K562 (cell line): Measurements from ENCODE around the gene WIPF1. TPM values are rescaled to one million over a fixed set of nuclear protein-coding genes. Genes with fewer than 3 reads are reported as not detected.

Source experiments
- BMI1 ChIP-seq: fragments of 150-350 bp; IDR thresholded peaks from 2 replicates; pipeline ENCODE4 v1.6.1; 2014; ENCODE audit warnings: low read length
- CGGBP1 ChIP-seq: fragments of 250-450 bp; sonication (Bioruptor Pico); IDR thresholded peaks from 2 replicates; pipeline ENCODE4 v1.9.0; 2021; ENCODE audit warnings: mild to moderate bottlenecking
- FOXK1 ChIP-seq: sonication (generic); formaldehyde crosslinking; IDR thresholded peaks from 2 replicates; pipeline ENCODE4 v1.8.0; 2022; ENCODE audit warnings: missing genetic modification reagents, mild to moderate bottlenecking, borderline replicate concordance
- HDAC6 ChIP-seq: IDR thresholded peaks from 2 replicates; pipeline ENCODE4 v1.6.1; 2012; ENCODE audit warnings: low read depth, mild to moderate bottlenecking, control low read depth, inconsistent platforms, low read length, moderate library complexity
- HNRNPLL ChIP-seq: fragments of 200-400 bp; formaldehyde crosslinking; IDR thresholded peaks from 2 replicates; pipeline ENCODE4 v1.6.1; 2017; ENCODE audit warnings: low read length, low read depth, mild to moderate bottlenecking; ENCODE audit not compliant: poor library complexity, severe bottlenecking
- ILK ChIP-seq: fragments of 450-650 bp; IDR thresholded peaks from 2 replicates; pipeline ENCODE4 v1.6.1; 2016; ENCODE audit warnings: missing genetic modification characterization, low read depth, mild to moderate bottlenecking, missing compliant biosample characterization, moderate library complexity, borderline replicate concordance
- KDM4B ChIP-seq, 2 experiments: fragments of 450-650 bp in 1 of 2; sonication (generic) in 1 of 2; IDR thresholded peaks; 2 replicates each; pipeline ENCODE4 v1.6.1; 2016 to 2017; ENCODE audit warnings: borderline replicate concordance in 2 of 2, antibody characterized with exemption in 1 of 2, low read depth in 1 of 2, mild to moderate bottlenecking in 1 of 2
- KLF10 ChIP-seq: fragments of 250-450 bp; sonication (Bioruptor Pico); IDR thresholded peaks from 2 replicates; pipeline ENCODE4 v1.6.1; 2021; ENCODE audit warnings: matching md5 sums
- NCOA4 ChIP-seq: fragments of 450-650 bp; IDR thresholded peaks from 2 replicates; pipeline ENCODE4 v1.6.1; 2018; ENCODE audit warnings: mild to moderate bottlenecking; ENCODE audit not compliant: partially characterized antibody
- NR2C2 ChIP-seq, 2 experiments: fragments of 200-800 bp in 1 of 2; sonication (Bioruptor generic) in 1 of 2; sonication (generic) in 1 of 2; formaldehyde crosslinking in 1 of 2; IDR thresholded peaks; 2 replicates each; pipeline versions ENCODE4 v1.6.1 to v1.8.0; 2016 to 2022; ENCODE audit warnings: mild to moderate bottlenecking in 1 of 2, missing compliant biosample characterization in 1 of 2, missing genetic modification characterization in 1 of 2, missing genetic modification reagents in 1 of 2
- POLR2AphosphoS5 ChIP-seq: IDR thresholded peaks from 2 replicates; pipeline ENCODE4 v1.6.1; 2011; ENCODE audit warnings: mild to moderate bottlenecking, low read depth, low read length, moderate library complexity; ENCODE audit not compliant: control insufficient read depth, insufficient read depth
- RBFOX2 ChIP-seq: fragments of 200-400 bp; formaldehyde crosslinking; IDR thresholded peaks from 2 replicates; pipeline ENCODE4 v1.6.1; 2017; ENCODE audit warnings: low read depth, mild to moderate bottlenecking, low read length, moderate library complexity
- RBM39 ChIP-seq: fragments of 200-400 bp; formaldehyde crosslinking; optimal IDR thresholded peaks from 2 replicates; pipeline ENCODE3; 2018; ENCODE audit warnings: low read depth, low read length
- TAF15 ChIP-seq: fragments of 200-400 bp; formaldehyde crosslinking; IDR thresholded peaks from 2 replicates; pipeline ENCODE4 v1.6.1; 2017; ENCODE audit warnings: mild to moderate bottlenecking, low read depth, low read length, moderate library complexity
- UBTF ChIP-seq, 2 experiments: IDR thresholded peaks; 2 replicates each; pipeline ENCODE4 v1.6.1; 2012; ENCODE audit warnings: improper control_type of control experiment in 2 of 2, low read depth in 2 of 2, low read length in 2 of 2, borderline replicate concordance in 1 of 2
- ZNF780A ChIP-seq: fragments of 250-450 bp; sonication (Bioruptor Pico); IDR thresholded peaks from 2 replicates; pipeline ENCODE4 v1.5.0; 2021; ENCODE audit warnings: mild to moderate bottlenecking
- polyA plus RNA-seq, 8 experiments: library from polyadenylated mRNA; depleted of rRNA in 4 of 8; stranded (reverse) in 5 of 8; unstranded in 3 of 8; fragments of >200 nt; fragmentation: Nextera tagmentation in 2 of 8; fragmentation: Illumina TruSeq in 1 of 8; extraction: Ambion mirVana in 2 of 8; extraction: Trizol in 1 of 8; gene quantifications; 2 replicates each; pipeline versions ENCODE4 v1.2.1 to v1.2.3, GENCODE V29; 2011 to 2014; ENCODE audit warnings: inconsistent platforms in 1 of 8, missing spikeins in 1 of 8
- total RNA-seq, 7 experiments: library from RNA; depleted of rRNA in 6 of 7; stranded (reverse); fragments of >200 nt in 6 of 7; fragmentation: Illumina TruSeq in 2 of 7; extraction: Trizol in 2 of 7; gene quantifications; 2 replicates each; pipeline versions ENCODE4 v1.2.1 to v1.2.3, GENCODE V29; 2011 to 2021; ENCODE audit warnings: low replicate concordance in 1 of 7
- TF ChIP-seq, protein P1 (sequence below): sonication (generic); formaldehyde crosslinking; IDR thresholded peaks from 2 replicates; pipeline ENCODE4 v1.9.0; 2022; ENCODE audit warnings: mild to moderate bottlenecking, missing genetic modification reagents
- TF ChIP-seq, protein P2 (sequence below): fragments of 250-450 bp; sonication (Bioruptor Pico); IDR thresholded peaks from 2 replicates; pipeline ENCODE4 v1.8.0; 2022; ENCODE audit warnings: inconsistent platforms

Gene WIPF1
- total and polyA plus RNA-seq, 9 of the 15 experiments (the other 6 are each of a cell fraction or from before 2014, with no cell fraction given): 0.54 to 4.9 (median 2.4) TPM

GRCh38 chr2:174546519-174547506, 50.8 kb downstream of the WIPF1 start (continued):
- TF ChIP-seq UBTF (IDR thresholded peaks at IDR 0.05; ENCODE audit: borderline replicate concordance in 1 of 2, low read depth in 2 of 2, low read length in 2 of 2) (no peak), ILK (tag) (no peak), NR2C2 (CRISPR knock-in tag; IDR thresholded peaks at IDR 0.05) (no peak), NR2C2 (tag; IDR thresholded peaks at IDR 0.05) (no peak), POLR2AphosphoS5 (peak; percentile 48; the same call in 1 of the 2 replicates), ZNF780A (no peak), TAF15 (no peak), HDAC6 (no peak), KDM4B (IDR thresholded peaks at IDR 0.05; ENCODE audit: borderline replicate concordance in 2 of 2, low read depth in 1 of 2) (no peak), BMI1 (no peak), RBFOX2 (peak; percentile 32; the same call in 1 of the 2 replicates), CGGBP1 (CRISPR knock-in tag) (no peak), FOXK1 (no peak), HNRNPLL (no peak), NCOA4 (no peak), RBM39 (peak; percentile 61), KLF10 (CRISPR knock-in tag) (no peak)
- TF ChIP-seq, protein P1, sequence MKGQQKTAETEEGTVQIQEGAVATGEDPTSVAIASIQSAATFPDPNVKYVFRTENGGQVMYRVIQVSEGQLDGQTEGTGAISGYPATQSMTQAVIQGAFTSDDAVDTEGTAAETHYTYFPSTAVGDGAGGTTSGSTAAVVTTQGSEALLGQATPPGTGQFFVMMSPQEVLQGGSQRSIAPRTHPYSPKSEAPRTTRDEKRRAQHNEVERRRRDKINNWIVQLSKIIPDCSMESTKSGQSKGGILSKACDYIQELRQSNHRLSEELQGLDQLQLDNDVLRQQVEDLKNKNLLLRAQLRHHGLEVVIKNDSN (CRISPR knock-in tag): no peak
- TF ChIP-seq, protein P2, sequence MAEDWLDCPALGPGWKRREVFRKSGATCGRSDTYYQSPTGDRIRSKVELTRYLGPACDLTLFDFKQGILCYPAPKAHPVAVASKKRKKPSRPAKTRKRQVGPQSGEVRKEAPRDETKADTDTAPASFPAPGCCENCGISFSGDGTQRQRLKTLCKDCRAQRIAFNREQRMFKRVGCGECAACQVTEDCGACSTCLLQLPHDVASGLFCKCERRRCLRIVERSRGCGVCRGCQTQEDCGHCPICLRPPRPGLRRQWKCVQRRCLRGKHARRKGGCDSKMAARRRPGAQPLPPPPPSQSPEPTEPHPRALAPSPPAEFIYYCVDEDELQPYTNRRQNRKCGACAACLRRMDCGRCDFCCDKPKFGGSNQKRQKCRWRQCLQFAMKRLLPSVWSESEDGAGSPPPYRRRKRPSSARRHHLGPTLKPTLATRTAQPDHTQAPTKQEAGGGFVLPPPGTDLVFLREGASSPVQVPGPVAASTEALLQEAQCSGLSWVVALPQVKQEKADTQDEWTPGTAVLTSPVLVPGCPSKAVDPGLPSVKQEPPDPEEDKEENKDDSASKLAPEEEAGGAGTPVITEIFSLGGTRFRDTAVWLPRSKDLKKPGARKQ (CRISPR knock-in tag): no peak
